Esophagus muscularis mucosa (tissue), 3 donors: Measurements from ENCODE around the gene LRP8.

Experiments used
- POLR2A ChIP-seq: fragments of 450-650 bp; IDR thresholded peaks from one replicate; pipeline ENCODE4 v1.6.1; 2017; ENCODE audit warnings: antibody characterized with exemption, moderate library complexity, mild to moderate bottlenecking, low read depth
- POLR2AphosphoS5 ChIP-seq, 2 donors: sonication (generic); formaldehyde crosslinking; IDR thresholded peaks; one replicate each; pipeline ENCODE4 v1.6.1; 2017; ENCODE audit warnings: antibody characterized with exemption in 2 of 2
- TF ChIP-seq, protein P1 (sequence below), 3 experiments: fragments of 200-600 bp in 2 of 3; fragments of 450-650 bp in 1 of 3; sonication (generic) in 2 of 3; IDR thresholded peaks; one replicate each; pipeline ENCODE4 v1.5.1; 2017 to 2019; ENCODE audit warnings: antibody characterized with exemption in 3 of 3, mild to moderate bottlenecking in 2 of 3, moderate library complexity in 1 of 3

- TF ChIP-seq, protein P1, sequence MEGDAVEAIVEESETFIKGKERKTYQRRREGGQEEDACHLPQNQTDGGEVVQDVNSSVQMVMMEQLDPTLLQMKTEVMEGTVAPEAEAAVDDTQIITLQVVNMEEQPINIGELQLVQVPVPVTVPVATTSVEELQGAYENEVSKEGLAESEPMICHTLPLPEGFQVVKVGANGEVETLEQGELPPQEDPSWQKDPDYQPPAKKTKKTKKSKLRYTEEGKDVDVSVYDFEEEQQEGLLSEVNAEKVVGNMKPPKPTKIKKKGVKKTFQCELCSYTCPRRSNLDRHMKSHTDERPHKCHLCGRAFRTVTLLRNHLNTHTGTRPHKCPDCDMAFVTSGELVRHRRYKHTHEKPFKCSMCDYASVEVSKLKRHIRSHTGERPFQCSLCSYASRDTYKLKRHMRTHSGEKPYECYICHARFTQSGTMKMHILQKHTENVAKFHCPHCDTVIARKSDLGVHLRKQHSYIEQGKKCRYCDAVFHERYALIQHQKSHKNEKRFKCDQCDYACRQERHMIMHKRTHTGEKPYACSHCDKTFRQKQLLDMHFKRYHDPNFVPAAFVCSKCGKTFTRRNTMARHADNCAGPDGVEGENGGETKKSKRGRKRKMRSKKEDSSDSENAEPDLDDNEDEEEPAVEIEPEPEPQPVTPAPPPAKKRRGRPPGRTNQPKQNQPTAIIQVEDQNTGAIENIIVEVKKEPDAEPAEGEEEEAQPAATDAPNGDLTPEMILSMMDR (IDR thresholded peaks at IDR 0.05): no peak
- TF ChIP-seq POLR2A: no peak
- no peak for TF ChIP-seq POLR2AphosphoS5 (IDR thresholded peaks at IDR 0.05)
These were observed 24.6 kb downstream of the LRP8 start for GRCh38 chr1:53303243-53303642.
